ENCODE results near the gene ZDHHC14.

DNA sequence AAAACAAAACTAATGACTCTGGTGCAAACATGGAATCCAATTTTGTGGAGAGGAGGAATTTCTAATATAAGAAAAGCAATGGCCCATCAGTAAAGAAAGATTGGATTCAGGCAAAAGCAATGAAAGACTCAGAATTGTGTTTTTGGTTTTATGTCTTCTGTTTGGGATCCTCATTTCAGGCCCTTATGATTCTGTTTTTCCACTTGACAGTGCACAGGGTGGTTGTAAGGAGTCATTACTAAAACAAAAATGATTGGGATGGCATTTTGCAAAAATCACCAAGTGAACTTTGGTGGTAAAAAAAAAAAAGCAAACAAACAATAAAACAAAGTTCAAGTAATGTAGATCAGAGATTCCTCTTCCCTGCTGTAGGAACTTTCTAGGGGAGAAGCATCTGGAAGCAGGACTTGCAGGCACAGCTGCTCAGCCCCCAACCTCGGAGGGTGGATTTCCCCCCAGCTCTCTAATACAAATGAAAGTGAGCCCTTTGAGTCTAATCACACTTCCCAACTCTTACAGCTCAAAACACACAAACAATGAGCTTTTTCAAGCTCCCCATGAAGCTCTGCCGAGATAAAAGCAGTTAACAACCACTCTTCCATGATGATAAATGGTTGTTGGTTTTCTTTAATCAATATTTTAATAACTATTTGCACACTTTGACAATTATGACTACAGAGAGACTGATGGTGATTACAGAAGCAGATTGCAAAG lies 177.7 kb downstream of the ZDHHC14 start:
- TF ChIP-seq, protein P1, sequence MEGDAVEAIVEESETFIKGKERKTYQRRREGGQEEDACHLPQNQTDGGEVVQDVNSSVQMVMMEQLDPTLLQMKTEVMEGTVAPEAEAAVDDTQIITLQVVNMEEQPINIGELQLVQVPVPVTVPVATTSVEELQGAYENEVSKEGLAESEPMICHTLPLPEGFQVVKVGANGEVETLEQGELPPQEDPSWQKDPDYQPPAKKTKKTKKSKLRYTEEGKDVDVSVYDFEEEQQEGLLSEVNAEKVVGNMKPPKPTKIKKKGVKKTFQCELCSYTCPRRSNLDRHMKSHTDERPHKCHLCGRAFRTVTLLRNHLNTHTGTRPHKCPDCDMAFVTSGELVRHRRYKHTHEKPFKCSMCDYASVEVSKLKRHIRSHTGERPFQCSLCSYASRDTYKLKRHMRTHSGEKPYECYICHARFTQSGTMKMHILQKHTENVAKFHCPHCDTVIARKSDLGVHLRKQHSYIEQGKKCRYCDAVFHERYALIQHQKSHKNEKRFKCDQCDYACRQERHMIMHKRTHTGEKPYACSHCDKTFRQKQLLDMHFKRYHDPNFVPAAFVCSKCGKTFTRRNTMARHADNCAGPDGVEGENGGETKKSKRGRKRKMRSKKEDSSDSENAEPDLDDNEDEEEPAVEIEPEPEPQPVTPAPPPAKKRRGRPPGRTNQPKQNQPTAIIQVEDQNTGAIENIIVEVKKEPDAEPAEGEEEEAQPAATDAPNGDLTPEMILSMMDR (IDR thresholded peaks at IDR 0.05), result no peak
- TF ChIP-seq POLR2A (IDR thresholded peaks at IDR 0.05), result no peak
